Smooth muscle cell (in vitro differentiated cells): Measurements from ENCODE around the gene CBX8. TPM values are rescaled to one million over a fixed set of nuclear protein-coding genes. Genes with fewer than 3 reads are reported as not detected.

Source experiments
- DNase-seq: peaks from one replicate; lab custom pipeline; 2025; ENCODE audit not compliant: unreplicated experiment; lab: John Stamatoyannopoulos, UW
- H2AFZ ChIP-seq: fragments of 200-600 bp; sonication (generic); 2 replicates; pipeline ENCODE4 v1.6.0; 2016; ENCODE audit warnings: antibody characterized with exemption, low read depth, mild to moderate bottlenecking
- H3F3A ChIP-seq: fragments of 200-600 bp; sonication (generic); 2 replicates; pipeline ENCODE4 v1.6.0; 2017; ENCODE audit warnings: antibody characterized with exemption, low read depth
- H3K27ac ChIP-seq: fragments of 200-600 bp; sonication (generic); 2 replicates; pipeline ENCODE4 v1.5.1; 2016; ENCODE audit warnings: low read depth, mild to moderate bottlenecking
- H3K27me3 ChIP-seq: fragments of 200-600 bp; sonication (generic); 2 replicates; pipeline ENCODE4 v1.6.1; 2016; ENCODE audit warnings: low read depth, mild to moderate bottlenecking
- H3K36me3 ChIP-seq: fragments of 200-600 bp; sonication (generic); 2 replicates; pipeline ENCODE4 v1.5.1; 2016; ENCODE audit warnings: low read depth
- H3K4me1 ChIP-seq: fragments of 200-600 bp; sonication (generic); 2 replicates; pipeline ENCODE4 v1.5.1; 2016; ENCODE audit warnings: low read depth
- H3K4me2 ChIP-seq: fragments of 200-600 bp; sonication (generic); 2 replicates; pipeline ENCODE4 v1.6.0; 2016; ENCODE audit warnings: mild to moderate bottlenecking
- H3K4me3 ChIP-seq: fragments of 200-600 bp; sonication (generic); 2 replicates; pipeline ENCODE4 v1.5.1; 2016; ENCODE audit warnings: mild to moderate bottlenecking
- H3K79me2 ChIP-seq: fragments of 200-600 bp; sonication (generic); 2 replicates; pipeline ENCODE4 v1.6.0; 2016; ENCODE audit warnings: low read depth, mild to moderate bottlenecking
- H3K9ac ChIP-seq: fragments of 200-600 bp; sonication (generic); 2 replicates; pipeline ENCODE4 v1.6.0; 2016; ENCODE audit warnings: low read depth
- H3K9me3 ChIP-seq: fragments of 200-600 bp; sonication (generic); replicated peaks from 2 replicates; pipeline ENCODE4 v1.5.1; 2016; ENCODE audit warnings: low read depth
- H4K20me1 ChIP-seq: fragments of 200-600 bp; sonication (generic); 2 replicates; pipeline ENCODE4 v1.6.0; 2016; ENCODE audit warnings: low read depth
- WGBS: methylation state at CpG from one replicate; pipeline ENCODE4 v1.1.7; 2016; ENCODE audit warnings: low lambda C conversion rate; 5-methylcytosine and 5-hydroxymethylcytosine counted together
- polyA plus RNA-seq: library from polyadenylated mRNA; unstranded; fragments of >200 nt; fragmentation: Nextera tagmentation; extraction: Ambion mirVana; gene quantifications from 2 replicates; pipeline ENCODE4 v1.2.1, GENCODE V29; 2016
- total RNA-seq: library from RNA; depleted of rRNA; stranded (reverse); fragments of >200 nt; gene quantifications from 2 replicates; pipeline ENCODE4 v1.2.3, GENCODE V29; 2014
- TF ChIP-seq, protein P1 (sequence below): fragments of 200-600 bp; sonication (generic); IDR thresholded peaks from 2 replicates; pipeline ENCODE4 v1.5.1; 2017; ENCODE audit warnings: borderline replicate concordance, mild to moderate bottlenecking, antibody characterized with exemption; ENCODE audit not compliant: insufficient read depth, poor library complexity, severe bottlenecking

The CBX8 gene
- total and polyA plus RNA-seq, 2 experiments from 2014 or later, result 2.6 to 4.3 TPM

GRCh38 chr17:79806446-79806760, 9.5 kb upstream of the CBX8 start:
- Histone ChIP-seq H3K9me3 (no peaks in the 10 kb centered on the region), H3F3A (peaks cover 12% of the 10 kb centered on the region), H3K4me2 (no peak overlapping the region), H3K4me3 (no peak overlapping the region), H3K36me3 (no peaks in the 10 kb centered on the region), H3K27me3 (peaks cover 96% of the 10 kb centered on the region), H2AFZ (no peak overlapping the region), H4K20me1 (no peaks in the 10 kb centered on the region), H3K9ac (no peak overlapping the region), H3K79me2 (no peaks in the 10 kb centered on the region), H3K27ac (no peak overlapping the region), H3K4me1 (peaks cover 19% of the 10 kb centered on the region)
- TF ChIP-seq, protein P1, sequence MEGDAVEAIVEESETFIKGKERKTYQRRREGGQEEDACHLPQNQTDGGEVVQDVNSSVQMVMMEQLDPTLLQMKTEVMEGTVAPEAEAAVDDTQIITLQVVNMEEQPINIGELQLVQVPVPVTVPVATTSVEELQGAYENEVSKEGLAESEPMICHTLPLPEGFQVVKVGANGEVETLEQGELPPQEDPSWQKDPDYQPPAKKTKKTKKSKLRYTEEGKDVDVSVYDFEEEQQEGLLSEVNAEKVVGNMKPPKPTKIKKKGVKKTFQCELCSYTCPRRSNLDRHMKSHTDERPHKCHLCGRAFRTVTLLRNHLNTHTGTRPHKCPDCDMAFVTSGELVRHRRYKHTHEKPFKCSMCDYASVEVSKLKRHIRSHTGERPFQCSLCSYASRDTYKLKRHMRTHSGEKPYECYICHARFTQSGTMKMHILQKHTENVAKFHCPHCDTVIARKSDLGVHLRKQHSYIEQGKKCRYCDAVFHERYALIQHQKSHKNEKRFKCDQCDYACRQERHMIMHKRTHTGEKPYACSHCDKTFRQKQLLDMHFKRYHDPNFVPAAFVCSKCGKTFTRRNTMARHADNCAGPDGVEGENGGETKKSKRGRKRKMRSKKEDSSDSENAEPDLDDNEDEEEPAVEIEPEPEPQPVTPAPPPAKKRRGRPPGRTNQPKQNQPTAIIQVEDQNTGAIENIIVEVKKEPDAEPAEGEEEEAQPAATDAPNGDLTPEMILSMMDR, result no peak
- 41% methylated on average over 3 of the region's 4 CpGs for WGBS
- no peak for DNase-seq

DNA sequence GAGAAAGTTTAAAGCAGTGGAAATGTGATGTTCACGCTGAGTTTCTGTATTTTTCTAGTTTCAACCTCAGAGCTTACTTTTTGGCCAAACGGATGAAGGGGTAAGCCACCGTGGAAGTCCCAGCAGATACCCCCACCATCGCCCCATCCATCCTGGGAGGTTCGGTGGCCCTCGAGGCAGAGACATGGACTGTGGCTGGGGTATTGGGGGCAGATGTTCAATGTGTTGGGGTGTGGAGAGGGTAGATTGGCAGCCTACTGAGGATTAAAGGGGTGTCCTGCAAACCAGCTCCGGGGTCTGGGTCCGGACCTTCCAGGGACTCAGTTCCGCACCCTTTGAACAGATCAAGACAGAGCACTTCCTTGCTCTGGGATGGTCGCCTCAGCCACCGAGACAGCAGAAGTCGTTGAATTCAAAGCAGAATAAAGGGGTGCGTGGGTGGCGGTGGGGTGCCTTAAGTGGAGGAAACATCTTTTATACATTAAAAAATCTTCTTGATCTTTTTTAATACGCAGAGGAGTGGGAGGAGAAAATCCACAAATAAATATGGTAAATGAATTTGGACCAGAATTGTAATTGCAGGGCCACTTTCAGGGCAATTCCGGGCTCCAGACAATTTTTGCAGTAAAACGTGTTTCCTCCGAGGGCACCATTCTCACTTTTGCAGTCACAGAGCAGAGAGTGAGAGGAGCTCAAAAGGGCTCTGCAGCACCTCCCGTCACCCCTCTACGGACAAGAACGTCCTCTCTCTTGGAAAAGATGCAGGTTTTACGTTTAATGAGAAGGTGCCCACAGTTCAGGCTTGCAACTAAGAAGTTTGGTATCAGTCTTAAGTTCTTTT, 8.2 kb upstream of the CBX8 start:
- Histone ChIP-seq H3K79me2 (no peaks in the 10 kb centered on the region), H3K9me3 (no peaks in the 10 kb centered on the region), H3K4me3 (no peak overlapping the region), H3K9ac (no peak overlapping the region), H3F3A (peaks cover 5% of the 10 kb centered on the region), H3K36me3 (no peaks in the 10 kb centered on the region), H2AFZ (no peak overlapping the region), H4K20me1 (no peaks in the 10 kb centered on the region), H3K4me1 (peaks cover 25% of the 10 kb centered on the region), H3K27me3 (peaks cover 98% of the 10 kb centered on the region), H3K27ac (no peak overlapping the region), H3K4me2 (no peak overlapping the region)
- 18% methylated on average over 22 of the region's 22 CpGs for WGBS
- TF ChIP-seq, protein P1, result no peak
- DNase-seq, result no peak

- WGBS, result 5% methylated on average over 76 of the region's 76 CpGs
- Histone ChIP-seq H3K79me2 (no peaks in the 10 kb centered on the region), H3K4me1 (peaks cover 28% of the 10 kb centered on the region), H3F3A (peaks cover 5% of the 10 kb centered on the region), H3K9me3 (no peaks in the 10 kb centered on the region), H3K36me3 (no peaks in the 10 kb centered on the region), H3K27me3 (peaks cover 100% of the 10 kb centered on the region), H3K27ac (no peak overlapping the region), H3K4me2 (peak overlapping the region; percentile 78), H4K20me1 (no peaks in the 10 kb centered on the region), H3K9ac (no peak overlapping the region), H2AFZ (peak overlapping the region; percentile 27), H3K4me3 (peak overlapping the region; percentile 26)
- DNase-seq, result no peak
- TF ChIP-seq, protein P1, result no peak
Observed at GRCh38 chr17:79803997-79804855, 7.3 kb upstream of the CBX8 start.
